ENCODE measurements around the gene TGFB1I1. TPM values are rescaled to one million over a fixed set of nuclear protein-coding genes. Genes with fewer than 3 reads are reported as not detected.
"Not testable (repeated sequence)": the region's sequence is repeated elsewhere in the genome, so short reads cannot be mapped to it uniquely, and the experiment has no call there.

TGFB1I1 gene
- total RNA-seq, 1 donor from 2014 or later: 116 TPM

GRCh38 chr16:31483081-31483480 is 11.1 kb downstream of the TGFB1I1 start, which contains the start of gene SLC5A2:
Gene SLC5A2, plus strand, starts transcription at chr16:31483123. Its CDS starts 14 bp downstream, at chr16:31483137.
- peaks cover 30% of the 10 kb centered on the region for H3K27me3 ChIP-seq (ENCODE audit: control insufficient read depth, insufficient read depth, low read length)
- H3K4me3 ChIP-seq (ENCODE audit: low read depth, low read length): no peak within 1 kb of the TSS
- DNase-seq (ENCODE audit: low read depth): no peak
- TF ChIP-seq CTCF (IDR thresholded peaks at IDR 0.05; ENCODE audit: insufficient read depth, low read length, poor library complexity, severe bottlenecking): no peak
- H3K36me3 ChIP-seq (ENCODE audit: control insufficient read depth, insufficient read depth, low read length): no peaks in the 10 kb centered on the region

- H3K4me3 ChIP-seq (ENCODE audit: low read depth, low read length): not testable (repeated sequence)
- peaks cover 39% of the 10 kb centered on the region for H3K27me3 ChIP-seq (ENCODE audit: control insufficient read depth, insufficient read depth, low read length)
Measured at GRCh38 chr16:31484048-31484447, 12.1 kb downstream of the TGFB1I1 start.

GRCh38 chr16:31484491-31485171 is 12.7 kb downstream of the TGFB1I1 start:
- Histone ChIP-seq H3K27me3 (ENCODE audit: control insufficient read depth, insufficient read depth, low read length) (peaks cover 41% of the 10 kb centered on the region), H3K36me3 (ENCODE audit: control insufficient read depth, insufficient read depth, low read length) (no peaks in the 10 kb centered on the region)
- no peak for TF ChIP-seq CTCF (IDR thresholded peaks at IDR 0.05; ENCODE audit: insufficient read depth, low read length, poor library complexity, severe bottlenecking)

More at GRCh38 chr16:31484048-31484447, 12.1 kb downstream of the TGFB1I1 start:
- not testable (repeated sequence) for DNase-seq (ENCODE audit: low read depth); H3K36me3 ChIP-seq (ENCODE audit: control insufficient read depth, insufficient read depth, low read length)

GRCh38 chr16:31485571-31485970 is 13.6 kb downstream of the TGFB1I1 start:
- no peak for DNase-seq (ENCODE audit: low read depth)
- no peak for TF ChIP-seq CTCF (IDR thresholded peaks at IDR 0.05; ENCODE audit: insufficient read depth, low read length, poor library complexity, severe bottlenecking)
- Histone ChIP-seq H3K27me3 (ENCODE audit: control insufficient read depth, insufficient read depth, low read length) (peaks cover 41% of the 10 kb centered on the region), H3K36me3 (ENCODE audit: control insufficient read depth, insufficient read depth, low read length) (no peaks in the 10 kb centered on the region), H3K4me3 (ENCODE audit: low read depth, low read length) (no peak overlapping the region)

More at GRCh38 chr16:31484491-31485171, 12.7 kb downstream of the TGFB1I1 start:
- H3K4me3 ChIP-seq (ENCODE audit: low read depth, low read length): no peak overlapping the region
- peak; percentile 66 for DNase-seq (ENCODE audit: low read depth)

- H3K4me3 ChIP-seq (ENCODE audit: low read depth, low read length): no peak overlapping the region
- peaks cover 41% of the 10 kb centered on the region for H3K27me3 ChIP-seq (ENCODE audit: control insufficient read depth, insufficient read depth, low read length)
- no peak for TF ChIP-seq CTCF (IDR thresholded peaks at IDR 0.05; ENCODE audit: insufficient read depth, low read length, poor library complexity, severe bottlenecking)
- no peaks in the 10 kb centered on the region for H3K36me3 ChIP-seq (ENCODE audit: control insufficient read depth, insufficient read depth, low read length)
- no peak for DNase-seq (ENCODE audit: low read depth)
Measured at GRCh38 chr16:31486045-31486444, 14.1 kb downstream of the TGFB1I1 start.

- peaks cover 38% of the 10 kb centered on the region for H3K27me3 ChIP-seq (ENCODE audit: control insufficient read depth, insufficient read depth, low read length)
- peak overlapping the region; percentile 38 for H3K4me3 ChIP-seq (ENCODE audit: low read depth, low read length)
- no peak for TF ChIP-seq CTCF (IDR thresholded peaks at IDR 0.05; ENCODE audit: insufficient read depth, low read length, poor library complexity, severe bottlenecking)
- DNase-seq (ENCODE audit: low read depth): no peak
- no peaks in the 10 kb centered on the region for H3K36me3 ChIP-seq (ENCODE audit: control insufficient read depth, insufficient read depth, low read length)
Measured at GRCh38 chr16:31487071-31487719, 15.2 kb downstream of the TGFB1I1 start.

Data from kidney epithelial cell (primary cell).